Measurements from ENCODE around the gene TIMM17B.

DNA sequence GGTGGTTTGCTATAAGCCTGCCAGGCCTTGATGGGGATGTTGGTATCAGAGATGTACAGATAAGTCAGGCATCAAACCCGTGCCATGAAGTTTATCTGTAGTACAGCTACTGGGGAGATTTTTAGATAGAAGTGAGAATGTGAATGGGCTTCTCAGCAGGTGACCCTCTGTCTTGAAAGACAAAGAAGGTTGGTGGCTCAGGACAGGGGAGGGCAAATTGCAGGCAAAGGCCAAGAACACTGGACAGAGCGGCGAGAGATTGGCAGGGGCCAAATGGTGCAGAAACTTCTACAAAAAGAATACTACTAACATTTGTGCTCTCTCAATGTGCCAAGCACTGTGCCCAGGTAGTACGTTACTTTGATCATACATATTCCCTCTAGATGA lies 23.1 kb upstream of the TIMM17B start:
- TF ChIP-seq EZH2 (IDR thresholded peaks at IDR 0.05; ENCODE audit: insufficient read depth, poor library complexity, severe bottlenecking) = no peak
- no peak for TF ChIP-seq EZH2phosphoT487 (IDR thresholded peaks at IDR 0.05; ENCODE audit: insufficient read depth, low read depth)

Measured in GM23248 (cell line).